GM13976 (cell line): ENCODE results near the gene PRKCH.

Experiments used
- DNase-seq: peaks from one replicate; pipeline ENCODE4 v3.0.0; 2012; ENCODE audit warnings: low spot score
- in situ Hi-C: fragments of 300-500 bp; cut with MboI; formaldehyde crosslinking; loops from one replicate; pipeline ENCODE4 v1.12.0; 2022; ENCODE audit warnings: low sequenced_read_pairs, mixed read lengths, inconsistent platforms; ENCODE audit not compliant: unreplicated experiment
- TF ChIP-seq, protein P1 (sequence below): IDR thresholded peaks from 2 replicates; pipeline ENCODE4 v1.5.1; 2012; ENCODE audit warnings: borderline replicate concordance, mild to moderate bottlenecking; ENCODE audit not compliant: insufficient read depth; ENCODE audit errors: extremely low read depth, missing control alignments, control extremely low read depth

The PRKCH gene

DNA sequence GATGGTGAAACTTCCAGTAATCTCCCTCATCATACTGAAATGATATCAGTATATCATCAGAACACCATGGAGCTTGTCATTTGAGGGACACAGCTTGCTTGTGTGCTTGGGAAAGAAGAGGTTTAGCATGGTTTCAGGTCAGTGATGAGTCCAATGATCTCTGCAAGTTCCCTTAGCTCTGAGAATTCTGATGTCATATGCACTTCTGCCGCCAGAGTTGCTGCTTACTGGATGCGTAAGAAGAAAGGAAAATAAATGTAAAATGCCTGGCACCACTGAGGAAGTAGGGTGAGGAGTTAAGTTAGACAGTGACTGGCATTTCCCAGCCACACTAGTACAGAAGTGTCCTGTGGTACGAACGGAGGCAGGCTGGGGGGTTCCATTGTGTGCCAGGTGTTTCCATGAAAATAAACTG lies 22.6 kb downstream of the PRKCH start:
- no peak for DNase-seq
- TF ChIP-seq, protein P1, sequence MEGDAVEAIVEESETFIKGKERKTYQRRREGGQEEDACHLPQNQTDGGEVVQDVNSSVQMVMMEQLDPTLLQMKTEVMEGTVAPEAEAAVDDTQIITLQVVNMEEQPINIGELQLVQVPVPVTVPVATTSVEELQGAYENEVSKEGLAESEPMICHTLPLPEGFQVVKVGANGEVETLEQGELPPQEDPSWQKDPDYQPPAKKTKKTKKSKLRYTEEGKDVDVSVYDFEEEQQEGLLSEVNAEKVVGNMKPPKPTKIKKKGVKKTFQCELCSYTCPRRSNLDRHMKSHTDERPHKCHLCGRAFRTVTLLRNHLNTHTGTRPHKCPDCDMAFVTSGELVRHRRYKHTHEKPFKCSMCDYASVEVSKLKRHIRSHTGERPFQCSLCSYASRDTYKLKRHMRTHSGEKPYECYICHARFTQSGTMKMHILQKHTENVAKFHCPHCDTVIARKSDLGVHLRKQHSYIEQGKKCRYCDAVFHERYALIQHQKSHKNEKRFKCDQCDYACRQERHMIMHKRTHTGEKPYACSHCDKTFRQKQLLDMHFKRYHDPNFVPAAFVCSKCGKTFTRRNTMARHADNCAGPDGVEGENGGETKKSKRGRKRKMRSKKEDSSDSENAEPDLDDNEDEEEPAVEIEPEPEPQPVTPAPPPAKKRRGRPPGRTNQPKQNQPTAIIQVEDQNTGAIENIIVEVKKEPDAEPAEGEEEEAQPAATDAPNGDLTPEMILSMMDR = no peak
- in situ Hi-C loops = no loop called here

DNA sequence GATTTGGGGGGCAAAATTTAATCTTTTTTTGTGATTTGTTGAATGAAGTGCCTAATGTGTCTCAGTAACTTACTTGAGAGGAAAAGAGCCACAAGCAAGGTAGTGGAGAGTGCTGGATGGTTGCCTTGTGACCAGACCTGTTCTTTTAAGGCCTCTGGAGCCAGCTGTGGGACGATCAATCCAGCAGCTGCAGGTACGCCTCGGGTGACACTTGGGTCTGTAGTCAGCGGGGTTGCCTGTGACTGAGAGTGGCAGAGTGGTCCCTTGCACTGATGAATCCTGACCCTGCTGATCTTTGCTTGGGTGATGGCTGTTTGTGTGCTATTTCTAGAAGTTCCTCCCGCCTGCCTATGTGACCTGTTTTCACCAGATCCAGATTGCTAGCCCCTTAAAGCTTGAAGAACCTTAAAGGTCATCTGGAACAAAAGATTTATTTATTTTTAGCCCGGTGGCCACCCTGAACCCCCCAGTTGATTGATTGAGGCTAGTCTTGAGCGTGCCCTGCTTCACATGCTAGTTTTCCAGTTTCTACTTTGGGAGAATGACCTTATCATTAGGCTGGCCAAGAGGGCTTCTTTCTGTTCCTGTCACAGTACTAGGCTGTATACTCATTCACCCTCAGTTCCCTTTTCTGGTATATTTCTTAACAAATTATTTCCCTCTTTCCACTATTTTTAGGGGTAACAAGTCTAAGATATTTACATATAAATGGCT lies 23.2 kb downstream of the PRKCH start:
- no peak for DNase-seq
- TF ChIP-seq, protein P1 = no peak
- in situ Hi-C loops = no loop called here

DNA sequence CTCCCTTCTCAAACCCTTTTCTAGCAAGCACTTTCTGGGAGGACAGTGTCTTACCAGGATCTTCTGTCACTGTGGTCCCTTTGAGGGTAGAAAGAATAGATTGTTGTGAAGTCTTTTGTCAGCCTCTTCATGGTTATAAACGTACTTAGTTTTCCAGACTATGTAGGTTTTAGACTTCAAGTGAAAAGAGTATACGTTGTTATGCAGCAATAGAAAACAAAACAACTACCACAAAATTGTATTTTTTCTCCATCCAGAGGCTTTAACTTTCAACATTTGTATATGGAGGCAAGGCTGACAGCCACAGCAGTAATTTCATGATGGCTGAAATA lies 23.7 kb downstream of the PRKCH start:
- in situ Hi-C loops = no loop called here
- DNase-seq = no peak
- TF ChIP-seq, protein P1 = no peak

DNA sequence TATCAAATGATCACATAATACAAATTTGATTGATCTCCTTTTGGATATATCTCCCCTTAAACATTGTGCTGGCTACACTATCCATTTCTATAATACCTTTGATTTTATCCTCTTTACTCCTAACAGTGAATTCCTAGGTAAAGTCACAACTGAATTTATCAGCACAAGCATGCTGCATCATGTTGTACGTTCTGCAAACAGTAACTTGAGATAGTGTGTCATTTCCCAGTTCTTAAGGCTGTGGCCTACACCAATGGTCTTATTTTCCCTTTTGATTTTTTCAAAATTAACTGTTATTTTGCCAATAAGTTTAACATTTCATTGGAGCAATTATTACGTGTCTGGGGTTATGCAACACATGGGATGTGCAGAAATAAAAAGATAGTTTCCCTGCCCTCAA lies 24.8 kb downstream of the PRKCH start:
- DNase-seq = no peak
- TF ChIP-seq, protein P1 = no peak
- in situ Hi-C loops = no loop called here

DNA sequence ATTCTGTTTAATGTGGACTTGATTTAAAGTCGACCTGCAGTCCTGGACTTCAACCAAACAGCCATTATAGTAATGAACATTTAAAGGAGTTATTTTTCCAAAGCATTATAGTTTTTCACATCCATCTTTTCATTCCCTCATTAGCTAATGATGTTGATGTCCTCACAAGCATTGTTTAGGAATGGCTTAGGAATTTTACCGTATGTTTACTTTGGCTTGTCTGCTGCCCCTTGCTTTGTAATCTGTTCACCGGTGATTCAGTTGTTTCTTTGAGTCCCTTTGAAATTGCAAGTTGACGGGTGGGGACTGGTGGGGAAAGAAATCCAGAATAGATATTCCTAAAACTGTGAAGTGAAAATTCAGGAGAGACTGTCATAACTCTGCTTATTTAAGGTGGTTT lies 25.4 kb downstream of the PRKCH start:
- in situ Hi-C loops = no loop called here

DNA sequence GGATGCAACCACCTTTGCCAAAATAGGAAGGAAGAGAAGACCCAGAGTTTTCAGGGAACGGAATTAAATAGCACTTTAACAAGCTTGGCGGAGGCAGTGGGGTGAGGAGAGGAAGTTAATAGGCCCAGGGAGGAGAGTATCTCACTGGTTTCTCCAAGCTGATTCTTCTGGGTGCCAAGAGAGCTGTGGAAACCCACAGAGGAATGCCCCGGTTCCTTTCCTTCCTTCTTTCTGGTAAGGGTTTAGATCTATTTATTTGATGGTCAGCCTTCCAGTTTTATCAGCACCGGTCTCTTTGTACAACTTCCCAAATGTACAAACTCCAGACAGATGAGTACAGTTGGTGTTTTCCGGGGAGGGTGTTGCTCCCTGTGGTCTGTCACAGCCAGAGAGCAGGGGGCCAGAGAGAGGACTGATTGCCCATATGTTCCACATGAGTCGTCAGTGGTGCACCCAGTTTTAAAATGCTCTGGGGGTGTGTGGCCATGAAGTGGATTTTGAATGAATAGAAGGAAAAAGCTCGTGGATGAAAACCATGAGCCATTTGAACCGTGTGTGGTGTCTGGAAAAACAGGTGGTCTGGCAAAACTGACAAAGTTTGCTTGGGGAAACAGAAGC lies 26.6 kb downstream of the PRKCH start:
- TF ChIP-seq, protein P1 = no peak
- in situ Hi-C loops = no loop called here
- DNase-seq = no peak

More for the DNA sequence above, 25.4 kb downstream of the PRKCH start:
- DNase-seq = no peak
- TF ChIP-seq, protein P1 = no peak
